AG09309 (cell line): ENCODE data around the gene CRHR1.

ENCODE experiments used
- DNase-seq: peaks from one replicate; pipeline ENCODE4 v3.0.0-alpha.2; 2010; ENCODE audit warnings: low read depth
- H3K4me3 ChIP-seq: 2 replicates; pipeline ENCODE4 v1.5.1; 2011; ENCODE audit warnings: mild to moderate bottlenecking, low read depth, low read length, moderate library complexity; ENCODE audit not compliant: control insufficient read depth
- TF ChIP-seq, protein P1 (sequence below): IDR thresholded peaks from 2 replicates; pipeline ENCODE4 v1.5.1; 2011; ENCODE audit warnings: mild to moderate bottlenecking, low read depth, low read length, inconsistent platforms; ENCODE audit not compliant: insufficient read depth, control insufficient read depth; ENCODE audit errors: missing control alignments

CRHR1 gene

DNA sequence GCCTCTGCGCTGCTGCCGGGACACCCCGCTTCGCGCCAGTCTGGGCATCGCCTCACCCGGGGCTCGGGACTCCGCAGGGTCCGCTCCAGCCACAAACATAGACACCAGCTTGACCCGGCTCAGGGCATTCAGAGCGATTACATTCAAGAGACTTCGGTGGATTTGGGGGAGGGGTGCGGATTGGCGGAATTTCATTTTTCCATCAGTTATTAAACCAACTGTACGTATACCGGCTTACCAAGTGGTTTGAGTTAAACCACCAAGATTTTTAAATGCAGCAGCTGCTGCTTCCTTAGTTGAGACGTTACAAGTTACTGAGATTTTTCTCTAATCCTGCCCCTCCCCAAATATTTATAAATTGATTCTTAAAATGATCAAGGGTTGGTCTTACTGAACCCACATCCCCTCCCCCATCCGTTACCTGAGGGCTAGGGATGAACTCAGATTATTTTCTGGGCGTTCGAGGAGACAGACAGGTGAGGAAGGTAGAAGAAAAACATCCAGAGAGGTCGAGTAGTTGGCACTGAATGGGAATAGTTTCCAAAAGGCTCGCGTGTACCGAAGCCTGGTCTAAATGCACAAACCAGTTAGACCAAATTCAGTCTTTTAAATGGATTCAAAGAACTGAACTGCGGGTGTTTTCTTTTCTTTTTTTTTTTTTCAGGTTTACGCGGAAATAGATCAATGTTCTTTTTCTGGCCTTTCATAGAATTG is 1.5 kb downstream of the CRHR1 start:
- DNase-seq = no peak
- TF ChIP-seq, protein P1, sequence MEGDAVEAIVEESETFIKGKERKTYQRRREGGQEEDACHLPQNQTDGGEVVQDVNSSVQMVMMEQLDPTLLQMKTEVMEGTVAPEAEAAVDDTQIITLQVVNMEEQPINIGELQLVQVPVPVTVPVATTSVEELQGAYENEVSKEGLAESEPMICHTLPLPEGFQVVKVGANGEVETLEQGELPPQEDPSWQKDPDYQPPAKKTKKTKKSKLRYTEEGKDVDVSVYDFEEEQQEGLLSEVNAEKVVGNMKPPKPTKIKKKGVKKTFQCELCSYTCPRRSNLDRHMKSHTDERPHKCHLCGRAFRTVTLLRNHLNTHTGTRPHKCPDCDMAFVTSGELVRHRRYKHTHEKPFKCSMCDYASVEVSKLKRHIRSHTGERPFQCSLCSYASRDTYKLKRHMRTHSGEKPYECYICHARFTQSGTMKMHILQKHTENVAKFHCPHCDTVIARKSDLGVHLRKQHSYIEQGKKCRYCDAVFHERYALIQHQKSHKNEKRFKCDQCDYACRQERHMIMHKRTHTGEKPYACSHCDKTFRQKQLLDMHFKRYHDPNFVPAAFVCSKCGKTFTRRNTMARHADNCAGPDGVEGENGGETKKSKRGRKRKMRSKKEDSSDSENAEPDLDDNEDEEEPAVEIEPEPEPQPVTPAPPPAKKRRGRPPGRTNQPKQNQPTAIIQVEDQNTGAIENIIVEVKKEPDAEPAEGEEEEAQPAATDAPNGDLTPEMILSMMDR = no peak
- H3K4me3 ChIP-seq = no peak overlapping the region

DNA sequence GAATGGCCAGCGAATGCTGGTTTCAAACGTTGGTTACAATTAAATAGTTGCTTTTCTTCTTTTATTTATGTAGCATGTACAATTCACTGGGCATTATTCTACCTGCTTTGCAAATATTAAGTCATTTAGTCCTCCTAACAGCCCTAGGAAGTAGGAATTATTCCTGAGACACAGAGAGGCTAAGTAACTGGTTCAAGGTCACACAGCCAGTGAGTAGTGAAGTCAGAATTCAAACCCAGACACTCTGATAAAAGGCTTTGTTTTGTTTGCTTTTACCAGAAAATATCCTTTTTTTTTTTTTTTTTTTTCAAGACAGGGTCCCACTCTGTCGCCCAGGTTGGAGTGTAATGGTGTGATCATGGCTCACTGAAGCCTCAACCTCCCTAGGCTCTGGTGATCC is 2.2 kb downstream of the CRHR1 start:
- TF ChIP-seq, protein P1 = no peak
- no peak for DNase-seq
- H3K4me3 ChIP-seq = no peak overlapping the region

DNA sequence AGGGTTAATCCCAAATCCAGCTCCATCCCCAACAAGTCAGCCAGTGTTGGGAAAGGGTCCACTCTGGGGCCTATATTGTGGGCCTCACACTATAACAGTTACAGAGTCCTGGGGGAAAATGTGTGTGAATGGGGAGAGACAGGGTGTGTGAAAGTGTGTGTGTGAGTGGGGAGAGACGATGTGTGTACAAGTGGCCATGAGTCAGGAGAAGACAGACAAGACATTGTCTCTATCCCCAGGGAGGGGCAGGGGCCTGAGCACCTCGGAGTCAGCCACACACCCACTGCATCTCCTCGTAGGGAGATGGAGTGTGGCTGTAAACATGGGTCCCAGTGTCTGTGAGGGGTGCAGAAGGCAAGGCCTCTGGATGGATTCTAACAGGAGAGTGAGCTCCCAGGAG is 2.9 kb downstream of the CRHR1 start:
- TF ChIP-seq, protein P1 = no peak
- no peak overlapping the region for H3K4me3 ChIP-seq
- no peak for DNase-seq

DNA sequence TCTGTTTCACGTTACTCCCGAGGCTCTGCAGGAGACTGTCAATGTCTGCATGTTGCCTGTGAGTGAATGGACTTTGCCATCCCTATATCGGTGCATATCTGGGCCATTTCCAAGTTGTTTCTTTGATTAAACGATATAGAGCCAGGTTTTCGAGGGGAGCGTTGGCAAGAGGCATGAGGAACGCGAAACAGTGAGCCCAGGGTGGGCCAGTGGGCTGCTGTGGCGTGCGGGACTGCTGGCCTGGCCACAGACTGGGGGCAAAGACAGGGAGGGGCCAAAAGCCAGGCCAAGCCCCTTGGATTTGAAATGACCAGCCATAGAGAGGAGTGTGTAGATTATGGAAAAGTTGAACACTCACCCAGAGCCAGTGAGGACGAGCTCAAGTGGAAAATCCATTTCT is 3.5 kb downstream of the CRHR1 start:
- DNase-seq = no peak
- H3K4me3 ChIP-seq = no peak overlapping the region
- TF ChIP-seq, protein P1 = no peak

DNA sequence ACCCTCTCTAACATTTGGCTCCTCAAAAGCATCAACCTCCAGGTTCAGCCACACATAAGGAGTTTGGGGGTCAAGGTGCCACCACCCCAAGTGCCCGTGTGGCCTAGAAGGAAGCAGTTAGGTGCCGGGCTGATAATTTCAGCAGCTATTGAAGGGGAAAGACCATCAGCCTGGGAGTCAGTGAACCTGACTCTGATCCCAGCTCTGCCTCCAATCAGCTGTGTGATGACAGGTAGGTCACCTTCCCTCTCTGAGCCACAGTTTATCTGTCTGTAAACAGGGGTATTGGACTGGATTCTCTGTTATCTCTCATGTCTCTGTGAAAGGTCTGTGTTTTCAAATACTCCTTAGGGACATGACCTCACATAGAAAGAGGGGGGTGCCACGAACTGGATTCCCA is 3.9 kb downstream of the CRHR1 start:
- DNase-seq = no peak
- H3K4me3 ChIP-seq = no peak overlapping the region
- TF ChIP-seq, protein P1 = no peak

DNA sequence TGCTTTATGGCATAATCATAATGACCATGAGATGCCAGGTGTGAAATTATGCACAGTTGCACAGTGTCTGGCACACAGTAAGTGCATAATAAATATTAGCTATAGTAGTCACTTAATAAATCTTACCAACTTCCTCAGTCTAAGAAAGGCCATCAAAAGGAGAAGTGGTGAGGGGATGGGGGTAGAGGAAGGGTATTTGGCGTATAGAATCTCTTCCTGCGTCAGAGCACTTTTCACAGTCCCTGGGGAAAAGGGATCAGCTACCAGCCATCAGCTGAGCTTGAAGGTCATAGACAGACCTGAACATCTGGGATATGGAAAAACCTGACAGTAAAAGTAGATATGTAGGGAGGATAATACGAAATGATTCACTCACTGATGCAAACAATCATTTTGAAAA is 5.8 kb downstream of the CRHR1 start:
- DNase-seq = no peak
- TF ChIP-seq, protein P1 = no peak
- H3K4me3 ChIP-seq = no peak overlapping the region
